RPMI8226 (cell line): ENCODE data around the gene MCTP1.

Source experiments
- DNase-seq: peaks from one replicate; pipeline ENCODE4 v3.0.0-alpha.2; 2015

Gene MCTP1

DNA sequence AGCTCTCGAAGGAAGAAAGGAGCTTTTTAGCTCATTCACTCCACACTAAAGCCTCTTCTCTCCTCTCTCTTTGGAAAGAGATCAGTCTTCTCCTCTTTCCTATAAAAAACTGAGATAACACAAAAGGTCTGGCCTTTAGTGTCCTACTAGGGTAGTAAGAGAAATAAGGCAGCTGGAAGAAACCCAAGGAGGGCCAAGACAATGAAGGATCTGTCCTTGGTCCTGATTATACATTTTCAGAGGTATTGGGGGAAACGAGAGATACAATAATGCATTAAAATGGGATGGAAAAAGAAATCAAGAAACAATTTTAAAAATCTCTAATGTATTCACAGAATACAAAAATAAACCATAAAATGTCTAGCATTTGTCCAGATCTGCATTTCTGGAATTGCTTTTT, 482.4 kb downstream of the MCTP1 start:
- no peak for DNase-seq

DNA sequence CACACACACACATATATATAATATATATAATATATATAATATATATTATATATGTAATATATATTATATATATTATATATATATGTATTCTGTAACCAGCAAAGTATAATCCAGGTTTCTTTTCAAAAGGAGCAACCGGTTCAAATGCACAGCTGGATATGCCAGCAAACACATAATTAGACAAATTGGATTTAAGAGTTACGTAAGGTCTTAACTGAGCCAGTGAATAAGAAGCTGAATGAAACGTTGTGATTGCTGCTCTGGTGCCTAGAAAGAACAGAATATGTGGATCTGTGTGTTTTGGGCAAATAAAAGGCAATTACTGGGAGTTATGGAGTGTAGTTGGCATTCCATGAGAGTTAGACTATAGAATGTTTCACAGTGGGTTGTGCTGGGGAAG, 488.3 kb downstream of the MCTP1 start:
- no peak for DNase-seq

DNA sequence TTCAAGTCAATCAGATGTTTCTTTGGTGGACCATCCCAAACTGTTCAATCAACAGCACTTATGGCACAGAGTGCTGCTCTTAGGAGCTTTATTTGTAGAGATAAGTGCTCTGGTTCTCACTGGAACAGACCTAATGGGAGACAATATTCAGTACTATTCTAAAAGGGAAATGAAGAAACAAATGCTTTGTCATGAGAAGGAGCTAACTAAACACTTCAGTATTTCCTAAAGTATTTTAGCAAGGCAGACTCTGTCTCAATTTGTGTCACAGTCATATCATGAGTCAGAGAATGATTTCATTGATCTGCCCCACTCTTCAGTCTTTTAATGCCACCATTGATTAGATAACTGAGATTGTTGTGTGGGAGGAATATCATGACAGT, 491.1 kb downstream of the MCTP1 start:
- no peak for DNase-seq

DNA sequence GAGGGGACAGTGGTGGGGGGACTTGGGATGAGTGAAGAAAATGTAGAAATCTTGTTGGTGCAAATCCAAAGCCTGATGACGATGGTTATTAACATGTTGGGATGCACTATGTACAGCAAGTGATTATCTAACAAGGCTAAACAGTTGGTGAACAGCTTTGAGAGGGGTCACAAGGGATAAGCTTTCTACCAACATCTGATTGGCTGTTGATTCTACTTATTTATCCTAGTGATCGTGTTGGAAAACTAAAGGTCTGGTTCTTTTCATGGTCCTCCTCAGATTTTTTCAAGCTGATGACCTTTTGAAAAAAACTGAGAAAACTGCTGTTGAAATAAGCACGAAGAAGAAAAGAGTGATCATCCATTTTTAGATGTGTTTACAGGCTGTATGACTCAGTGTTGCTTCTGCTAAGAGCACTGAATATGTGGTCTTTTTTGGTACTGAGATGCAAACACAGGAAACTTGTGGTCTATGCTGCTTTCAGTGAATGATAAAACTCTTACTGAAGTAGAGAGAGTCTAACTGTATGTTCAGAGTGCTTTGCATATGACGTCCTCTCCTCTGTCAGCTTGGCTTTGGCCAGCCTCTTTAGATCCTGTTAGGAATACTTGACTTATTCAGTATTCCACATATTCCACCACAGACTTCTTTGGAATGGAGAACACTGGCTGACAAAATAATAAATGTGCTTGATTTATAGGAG, 491.6 kb downstream of the MCTP1 start:
- DNase-seq, result no peak

DNA sequence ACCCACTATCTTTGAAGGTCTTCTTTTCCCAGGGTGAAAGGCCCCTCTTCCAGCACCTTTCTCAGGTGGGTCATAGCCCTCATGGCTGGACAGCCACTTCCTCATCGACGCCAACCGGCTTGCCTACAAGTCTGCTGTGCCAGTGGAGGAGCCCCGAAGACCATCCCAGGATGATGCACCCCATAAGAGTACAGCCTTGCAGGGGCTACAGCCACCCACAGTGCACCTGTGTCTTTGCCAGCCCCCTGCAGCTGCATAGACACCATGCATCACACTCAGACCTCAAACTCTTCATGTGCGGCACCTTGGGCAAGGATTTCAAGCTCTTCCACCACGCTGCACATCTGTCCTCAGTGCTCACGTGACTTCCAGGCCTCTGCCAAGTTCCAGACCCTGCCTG, 493.1 kb downstream of the MCTP1 start:
- no peak for DNase-seq

DNA sequence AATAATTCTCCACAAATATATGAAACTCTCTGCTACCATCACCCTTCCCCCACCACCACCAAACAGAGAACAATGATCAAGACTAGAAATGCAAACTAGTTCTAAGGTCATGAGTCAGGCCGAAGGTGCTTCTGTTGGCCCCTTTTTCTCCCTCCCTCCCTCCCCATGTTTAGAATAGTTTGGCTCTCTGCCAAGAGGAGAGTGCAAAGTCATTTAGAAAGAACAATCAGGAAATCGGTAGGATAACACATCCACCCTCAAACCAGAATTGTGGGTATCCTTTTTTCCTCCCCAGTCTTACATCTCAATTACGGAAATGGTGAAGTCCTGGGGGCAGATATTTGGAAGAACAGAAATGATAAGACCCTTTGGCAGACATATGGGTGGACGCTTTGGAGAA, 496.4 kb downstream of the MCTP1 start:
- no peak for DNase-seq

DNA sequence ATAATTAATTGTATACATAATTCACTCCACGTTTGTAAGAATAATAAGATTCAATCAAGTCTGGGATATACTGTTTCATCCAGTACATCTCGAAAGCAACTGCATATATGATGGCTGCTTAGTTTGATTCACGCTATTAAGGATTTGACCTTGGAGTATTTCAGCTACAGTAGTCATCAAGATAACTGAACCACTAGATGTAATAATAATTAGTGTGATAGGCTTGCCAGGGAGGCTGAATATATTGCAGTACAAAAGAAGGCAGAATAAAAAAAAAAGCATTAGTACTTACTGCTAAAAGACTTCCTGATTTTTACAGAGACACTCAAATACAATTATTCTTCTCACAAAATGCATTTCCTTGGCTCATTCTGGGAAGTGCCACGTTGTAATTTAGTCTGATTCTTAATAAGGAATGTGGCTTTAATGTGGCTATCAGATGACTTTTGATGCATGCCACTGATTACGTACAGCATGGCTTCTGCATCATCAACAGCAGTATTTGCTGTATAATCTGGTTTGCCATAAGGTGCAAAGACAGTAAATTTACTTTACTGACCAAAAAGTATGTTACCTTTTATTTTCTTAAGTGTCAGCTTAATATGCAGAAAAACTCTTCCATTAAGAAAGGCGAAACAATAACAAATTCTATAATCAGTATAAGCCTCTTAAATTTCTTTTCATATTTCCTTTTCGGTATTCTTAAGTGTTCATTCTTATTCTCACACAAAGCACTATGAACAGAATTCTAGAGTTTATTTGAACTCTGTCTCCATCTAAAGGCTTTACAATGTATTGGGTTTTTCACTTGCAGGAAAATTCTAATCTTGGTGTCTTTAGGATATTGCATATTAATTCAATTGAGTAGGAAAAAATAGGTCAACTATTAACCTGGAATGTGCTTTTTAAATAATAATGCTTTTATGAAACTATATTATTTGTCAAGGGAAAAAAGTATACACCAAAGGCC, 500.1 kb downstream of the MCTP1 start:
- DNase-seq, result no peak

DNA sequence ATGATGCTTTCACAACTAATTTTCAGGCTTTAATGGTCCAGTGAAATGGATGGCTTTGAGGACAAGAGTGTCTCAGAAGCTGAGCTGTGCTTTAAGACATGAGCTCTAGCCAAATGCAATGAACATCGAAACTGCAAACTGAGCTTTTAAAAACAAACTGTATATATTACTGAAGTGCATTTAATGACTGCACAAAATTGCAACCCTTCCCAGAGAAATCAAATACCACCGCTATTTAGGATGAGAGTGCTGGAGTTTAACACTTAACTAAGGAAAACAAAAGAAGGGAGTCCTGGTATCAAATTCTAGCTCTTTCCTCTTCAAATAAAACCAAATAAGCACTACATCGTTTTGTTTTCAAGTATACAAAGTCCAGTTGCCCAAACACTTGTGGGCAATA, 502.5 kb downstream of the MCTP1 start:
- no peak for DNase-seq

DNA sequence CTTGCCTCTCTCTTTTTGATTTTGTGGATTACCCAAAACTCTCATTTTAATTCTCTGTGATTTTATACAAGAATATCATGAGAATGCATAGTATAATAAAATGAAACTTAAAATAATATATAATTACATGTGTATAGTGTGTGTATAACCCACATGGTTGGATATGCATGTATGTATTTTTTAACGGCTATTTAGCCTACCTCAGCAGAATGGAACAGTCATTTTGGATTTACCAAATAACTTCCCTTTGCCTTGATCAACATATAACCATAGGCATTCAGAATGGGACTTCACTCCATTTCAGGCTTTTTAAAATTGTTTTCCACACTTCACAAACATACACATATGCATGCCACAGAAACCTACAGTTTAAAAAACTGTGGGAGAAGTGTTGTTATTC, 505.2 kb downstream of the MCTP1 start:
- DNase-seq, result no peak

DNA sequence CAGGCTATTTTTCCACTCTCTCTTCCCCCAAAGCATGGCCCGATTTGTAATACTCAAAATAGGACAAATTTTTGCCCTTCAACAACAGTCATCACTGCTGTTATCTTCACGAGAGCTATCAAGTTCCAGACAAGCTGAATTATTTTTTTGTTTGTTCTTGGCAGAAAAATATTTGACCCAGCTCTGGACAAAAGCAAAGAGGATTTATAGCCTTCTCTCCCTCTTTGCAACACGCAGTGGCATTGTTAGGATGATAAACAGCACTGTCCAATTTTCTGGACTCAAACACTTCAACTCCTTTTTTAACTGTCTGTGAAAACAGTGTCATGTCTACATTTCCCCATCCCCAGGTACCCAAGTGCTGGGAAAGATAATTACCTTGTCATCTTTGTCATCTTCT, 506.2 kb downstream of the MCTP1 start:
- DNase-seq, result no peak

DNA sequence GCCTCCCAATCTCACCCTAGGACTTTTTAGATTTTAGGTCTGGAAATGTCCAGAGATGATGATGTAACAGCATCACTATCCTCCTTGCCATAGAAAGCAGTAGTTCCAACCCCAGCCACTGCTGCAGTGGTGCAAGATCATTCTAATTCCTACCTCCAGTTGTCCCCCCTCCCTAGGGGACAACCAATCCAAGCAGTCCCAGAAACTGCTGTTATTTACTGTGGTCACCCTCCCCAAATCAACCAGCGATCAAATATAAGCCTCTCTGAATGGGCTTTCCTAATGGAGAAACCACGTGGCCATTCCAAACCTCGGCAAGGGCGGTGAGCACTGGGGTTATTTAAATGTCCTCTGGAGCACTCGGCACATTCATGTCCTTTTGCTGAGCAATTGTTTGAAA, 506.6 kb downstream of the MCTP1 start:
- no peak for DNase-seq

DNA sequence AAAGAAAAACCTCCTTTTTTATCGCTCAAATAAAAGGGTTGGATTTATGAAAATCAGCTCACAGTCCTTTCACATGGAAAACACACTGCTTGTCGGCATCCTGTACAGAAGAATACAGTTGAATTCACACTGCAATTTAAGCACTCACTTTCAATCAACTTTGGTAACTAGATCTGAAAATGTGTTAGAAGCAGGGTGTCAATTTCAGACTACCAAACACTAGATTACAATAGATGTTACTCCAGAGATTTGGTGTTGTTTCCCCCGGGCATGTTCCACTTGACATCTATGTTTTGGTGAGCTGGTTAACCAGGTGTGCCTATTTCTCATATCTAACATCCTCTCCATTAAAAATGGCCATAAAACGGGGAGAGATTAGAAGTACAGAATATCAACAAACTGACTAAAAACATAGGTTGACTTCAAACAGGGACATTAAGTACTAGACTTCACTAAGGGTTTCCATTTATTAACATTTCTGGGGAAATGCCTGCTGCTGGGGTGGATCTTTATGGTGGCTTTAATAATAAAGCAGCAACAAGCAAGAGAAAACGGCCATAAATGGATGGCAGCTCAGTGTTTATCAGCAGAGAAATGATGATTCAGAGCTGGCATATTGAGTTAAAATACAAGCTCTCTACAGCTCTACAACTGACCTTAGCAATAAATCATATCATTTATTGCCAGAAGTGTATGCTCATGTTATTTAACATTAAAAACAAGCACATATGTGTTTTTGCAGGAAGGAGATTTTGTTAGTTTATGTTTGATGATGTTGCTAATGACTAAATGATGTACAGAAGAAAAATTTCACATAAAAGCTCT, 507.6 kb downstream of the MCTP1 start:
- DNase-seq, result no peak

DNA sequence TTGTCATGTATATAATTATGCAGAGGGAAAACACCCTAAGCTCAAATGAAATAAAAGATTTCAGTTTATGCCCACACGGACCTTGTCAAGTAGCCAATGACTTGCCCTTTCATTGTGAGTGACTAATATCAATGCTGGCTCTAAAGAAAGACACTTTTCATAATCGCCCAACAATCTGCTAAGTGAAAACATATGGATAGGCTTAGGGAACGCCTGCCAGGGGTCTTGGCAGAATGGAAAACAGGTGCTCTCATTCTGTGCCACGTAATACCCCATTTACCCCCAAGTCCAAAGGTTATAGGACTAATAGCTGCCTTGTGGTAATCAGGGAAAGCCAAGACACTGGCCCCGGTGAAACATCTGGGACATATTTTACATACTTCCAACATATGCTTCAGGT, 508.7 kb downstream of the MCTP1 start:
- no peak for DNase-seq

DNA sequence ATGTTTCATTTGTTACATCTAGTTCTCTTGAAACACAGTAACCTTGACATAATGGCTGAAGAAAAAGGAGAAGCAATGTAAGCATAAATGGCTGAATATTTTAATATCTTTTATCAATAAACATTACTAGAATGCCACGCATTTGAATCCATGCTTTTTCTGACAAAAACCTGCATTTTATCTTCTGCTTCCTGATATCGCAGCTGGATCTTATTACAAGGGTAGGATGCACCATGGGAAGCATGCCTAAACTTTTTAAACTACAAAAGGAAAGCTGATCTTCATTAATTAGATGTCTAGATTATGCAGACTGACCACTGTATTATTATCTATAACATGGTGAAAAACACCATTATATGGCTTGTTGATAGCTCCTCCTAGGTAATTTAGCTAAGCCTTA, 509.8 kb downstream of the MCTP1 start:
- DNase-seq, result no peak

DNA sequence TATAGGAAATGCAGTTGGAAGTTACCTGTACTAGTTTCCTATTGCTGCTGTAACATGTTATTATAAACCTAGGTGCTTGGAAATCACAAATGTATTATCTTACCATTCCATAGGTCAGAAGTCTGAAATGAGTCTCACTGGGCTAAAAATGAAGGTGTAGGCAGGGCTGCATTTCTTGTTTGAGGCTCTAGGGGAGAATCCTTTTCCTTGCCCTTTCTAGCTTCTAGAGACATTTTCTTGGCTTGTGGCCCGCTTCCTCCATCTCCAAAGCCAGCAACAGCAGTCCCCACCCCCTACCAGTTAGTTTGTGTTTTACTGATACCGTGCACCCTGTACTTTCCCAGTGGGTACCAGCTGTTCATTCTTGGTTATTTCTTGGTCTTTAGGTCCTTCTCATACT, 513.2 kb downstream of the MCTP1 start:
- DNase-seq, result no peak

DNA sequence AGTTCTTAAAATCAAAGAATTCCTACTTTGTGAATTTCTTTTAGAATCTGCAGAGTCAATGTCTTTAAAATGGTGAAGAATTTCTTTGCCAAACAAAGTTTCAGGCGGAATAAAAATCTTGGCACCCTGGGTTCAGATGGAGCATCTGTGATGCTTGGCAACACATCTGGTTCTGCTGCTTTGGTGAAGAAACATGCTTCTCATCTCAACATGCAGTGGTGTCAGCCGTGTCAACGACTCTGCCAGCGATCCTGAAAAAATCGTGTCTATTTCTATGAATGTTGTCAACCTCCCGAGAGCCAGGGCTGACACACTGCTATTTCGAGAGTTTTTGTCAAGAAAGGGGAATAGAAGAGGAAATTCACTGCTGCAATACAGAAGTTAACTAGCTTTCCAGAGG, 514.9 kb downstream of the MCTP1 start:
- DNase-seq, result no peak

DNA sequence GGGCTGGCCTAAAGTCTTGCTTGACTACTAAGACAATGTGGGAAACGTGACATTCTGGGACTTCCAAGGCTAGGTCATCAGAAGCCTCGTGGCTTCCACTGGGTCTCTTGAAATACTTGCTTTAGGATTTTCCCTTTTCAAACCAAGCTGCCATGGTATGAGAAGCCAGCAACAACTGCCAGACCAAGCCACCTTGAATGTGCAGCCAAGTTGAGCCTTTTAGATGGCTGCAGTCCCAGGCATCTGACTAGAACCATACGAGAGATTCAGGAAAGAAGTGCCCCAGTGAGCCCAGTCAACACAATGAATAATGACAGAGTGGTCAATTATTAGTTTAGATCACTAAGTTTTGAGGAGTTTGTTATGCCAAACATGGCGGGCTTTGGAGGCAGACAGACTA, 523.1 kb downstream of the MCTP1 start:
- no peak for DNase-seq

DNA sequence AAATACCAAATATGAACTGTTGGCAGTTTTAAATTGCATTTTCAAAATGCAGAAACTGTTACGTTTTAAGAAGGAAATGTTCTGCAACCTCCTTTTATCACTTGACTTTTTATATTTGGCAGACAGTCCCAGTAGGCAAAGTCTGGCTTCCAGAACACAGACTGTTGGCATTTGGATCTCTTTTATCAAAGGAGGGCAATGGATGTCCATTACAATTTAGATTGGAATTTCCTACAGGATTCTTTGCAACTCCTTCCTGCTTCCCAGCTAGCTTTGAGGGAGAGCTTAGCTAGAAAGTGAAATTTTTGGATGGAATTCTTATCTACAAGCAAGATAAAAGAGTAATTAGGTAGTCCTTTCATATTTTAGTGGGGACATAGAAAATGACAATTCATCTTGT, 523.8 kb downstream of the MCTP1 start:
- no peak for DNase-seq

DNA sequence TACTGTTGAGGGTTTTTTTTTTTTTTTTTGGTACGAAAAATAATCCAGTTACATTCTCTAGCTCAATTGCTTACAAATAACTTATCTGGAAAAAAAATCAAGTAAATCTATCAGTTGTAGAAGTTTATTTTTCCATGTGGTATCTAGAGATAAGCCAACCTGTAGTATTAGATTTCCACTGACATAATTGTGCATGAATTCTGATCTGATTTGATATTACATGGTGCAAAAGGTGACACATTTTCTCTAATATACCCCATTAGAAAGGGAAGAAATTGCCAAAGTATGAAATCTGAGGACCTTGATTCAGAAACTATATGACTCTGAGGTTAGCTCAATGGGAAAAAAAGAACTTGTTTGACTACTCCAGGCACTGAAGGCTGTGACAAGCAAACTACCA, 524.9 kb downstream of the MCTP1 start:
- DNase-seq, result no peak

DNA sequence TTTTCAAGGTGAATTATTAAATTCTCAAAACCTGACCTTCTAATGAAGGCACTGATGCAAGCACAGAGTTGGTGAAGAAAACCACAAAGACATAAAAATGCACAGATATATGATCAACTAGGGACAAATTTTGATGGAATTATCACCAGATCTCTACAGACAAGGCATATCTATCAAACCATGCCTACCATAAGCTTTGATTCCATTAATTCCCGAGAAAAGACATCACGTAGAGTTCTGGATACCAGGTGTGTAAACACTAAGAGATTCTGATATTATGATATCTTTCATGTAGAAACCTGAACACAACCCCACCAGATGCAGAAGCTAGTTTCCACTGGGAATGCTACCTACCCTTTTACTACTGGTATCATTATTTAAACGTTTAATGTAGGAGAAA, 525.9 kb downstream of the MCTP1 start:
- DNase-seq, result no peak

DNA sequence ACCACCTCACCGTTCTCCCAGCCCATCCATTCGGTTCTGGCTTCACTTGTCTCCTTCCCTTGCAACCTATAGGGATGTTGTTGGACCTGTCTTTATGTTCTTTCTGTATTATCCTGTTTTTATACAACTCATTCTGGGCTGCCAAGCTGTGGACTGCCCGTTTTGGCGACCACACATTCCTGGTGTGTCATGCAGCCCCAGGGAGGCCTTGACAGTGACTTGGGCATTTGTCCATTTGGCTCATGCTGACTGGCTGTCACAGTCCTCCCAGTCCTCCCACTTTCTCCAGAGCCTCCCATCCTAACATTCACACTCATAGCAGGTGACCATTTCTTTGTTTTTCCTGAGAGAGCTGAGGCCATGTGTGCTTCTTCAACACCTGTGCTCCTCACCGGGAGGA, 530.1 kb downstream of the MCTP1 start:
- DNase-seq, result no peak

DNA sequence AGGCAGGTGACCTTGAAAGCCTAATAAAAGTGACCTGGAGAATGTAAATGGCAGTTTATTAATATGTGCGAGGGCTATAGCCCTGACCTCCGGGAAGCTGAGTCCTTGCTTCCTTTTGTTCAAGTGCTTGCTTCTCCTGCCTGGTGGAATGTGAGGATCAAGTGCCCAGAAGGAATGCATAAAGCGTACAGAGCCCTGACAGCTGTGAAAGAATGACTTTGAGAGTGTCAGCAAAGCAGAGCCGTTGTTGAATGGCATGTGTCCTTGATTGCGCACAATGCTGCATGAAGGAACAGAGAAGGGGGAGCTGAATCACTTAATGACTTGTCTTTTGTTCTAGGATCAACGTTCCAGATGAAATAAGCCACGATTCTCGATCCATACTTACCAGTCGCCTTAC, 533.4 kb downstream of the MCTP1 start:
- DNase-seq, result no peak

DNA sequence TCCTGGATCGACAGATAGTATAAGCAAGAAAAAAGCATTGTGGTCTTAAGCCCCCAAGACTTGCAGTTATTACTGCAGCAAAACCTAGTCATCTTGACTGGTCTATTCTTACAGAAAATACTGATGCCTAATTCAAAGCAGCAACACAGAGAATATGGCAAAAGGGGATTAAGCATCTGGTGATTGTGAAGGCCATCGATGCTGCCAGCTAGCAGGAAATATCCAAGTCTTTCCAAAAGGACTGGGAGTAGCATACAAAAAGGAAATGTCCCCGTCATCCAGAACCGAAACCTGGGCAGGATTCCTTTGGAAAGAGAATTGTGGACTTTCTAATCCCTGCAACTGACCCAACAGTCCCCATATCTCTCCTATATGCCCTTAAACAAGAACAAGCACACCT, 534.2 kb downstream of the MCTP1 start:
- DNase-seq, result no peak

DNA sequence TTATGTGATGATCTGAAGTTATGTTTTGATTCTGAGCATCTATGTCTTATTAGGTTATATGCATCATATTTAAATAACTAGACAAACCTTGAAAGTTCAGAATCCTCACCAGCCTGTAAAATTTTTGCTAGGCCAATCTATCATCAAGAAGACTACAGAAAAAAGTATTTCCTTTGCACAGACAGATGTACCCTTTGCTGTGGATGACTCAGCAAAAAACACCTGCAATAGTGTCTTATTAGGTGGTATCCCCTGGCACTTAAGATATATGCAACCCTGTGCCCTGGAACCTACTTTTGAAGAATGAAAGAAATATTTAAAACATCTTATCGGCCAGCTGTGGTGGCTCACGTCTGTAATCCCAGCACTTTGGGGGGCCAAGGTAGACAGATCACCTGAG, 535.9 kb downstream of the MCTP1 start:
- DNase-seq, result no peak
